MM.1S (cell line): ENCODE measurements around the gene SPIRE1.

Experiments
- CTCF ChIP-seq: fragments of 300-600 bp; sonication (generic); IDR thresholded peaks from 2 replicates; pipeline ENCODE4 v1.5.1; 2016; ENCODE audit warnings: antibody characterized with exemption, low read length, mixed read lengths
- EZH2 ChIP-seq: fragments of 300-600 bp; sonication (generic); optimal IDR thresholded peaks from 2 replicates; pipeline ENCODE3; 2017; ENCODE audit warnings: low read depth, mild to moderate bottlenecking, antibody characterized with exemption, low read length, mixed read lengths
- EZH2phosphoT487 ChIP-seq: fragments of 300-600 bp; sonication (generic); IDR thresholded peaks from 2 replicates; pipeline ENCODE4 v1.6.1; 2018; ENCODE audit warnings: antibody characterized with exemption, low read length

DNA sequence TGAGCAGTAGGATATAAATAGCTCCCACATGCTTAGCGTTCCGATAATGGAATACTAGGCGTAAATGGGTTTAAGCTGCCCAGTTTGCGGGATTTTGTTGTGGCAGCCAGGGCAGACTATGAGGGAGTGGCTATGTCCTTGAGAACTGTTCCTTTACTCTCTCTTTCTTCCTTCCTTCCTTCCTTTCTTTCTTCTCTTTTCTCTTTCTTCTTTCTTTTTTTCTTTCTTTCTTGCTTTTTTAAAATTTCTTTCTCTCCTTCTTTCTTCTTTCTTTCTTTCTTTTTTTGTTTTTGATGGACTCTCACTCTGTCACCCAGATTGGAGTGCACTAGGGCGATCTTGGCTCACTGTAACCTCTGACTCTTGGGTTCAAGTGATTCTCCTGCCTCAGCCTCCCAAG, 259.3 kb downstream of the SPIRE1 start:
- TF ChIP-seq CTCF = no peak
- no peak for TF ChIP-seq EZH2phosphoT487
- no peak for TF ChIP-seq EZH2
